PFSK-1 (cell line): ENCODE measurements around the gene PIP4K2A.

Experiments used
- FOXP2 ChIP-seq: optimal IDR thresholded peaks from 2 replicates; pipeline ENCODE3; 2011; ENCODE audit warnings: borderline replicate concordance, control low read depth, inconsistent platforms; ENCODE audit not compliant: insufficient read depth; ENCODE audit errors: extremely low read length, extremely low read depth
- POLR2AphosphoS5 ChIP-seq: IDR thresholded peaks from 2 replicates; pipeline ENCODE4 v1.6.1; 2012; ENCODE audit warnings: low read depth, mild to moderate bottlenecking, control low read depth, low read length, moderate library complexity
- REST ChIP-seq, 2 experiments: IDR thresholded peaks; 2 replicates each; pipeline versions ENCODE4 v1.6.1 to v1.8.0; 2011 to 2012; ENCODE audit warnings: low read depth in 2 of 2, low read length in 2 of 2, control low read depth in 1 of 2, inconsistent platforms in 1 of 2, mild to moderate bottlenecking in 1 of 2, moderate library complexity in 1 of 2; ENCODE audit not compliant: insufficient read depth in 1 of 2
- SIN3A ChIP-seq: IDR thresholded peaks from 2 replicates; pipeline ENCODE4 v1.6.1; 2012; ENCODE audit warnings: mild to moderate bottlenecking, low read length, moderate library complexity, borderline replicate concordance; ENCODE audit not compliant: insufficient read depth
- TAF1 ChIP-seq: IDR thresholded peaks from 2 replicates; pipeline ENCODE4 v1.6.1; 2012; ENCODE audit warnings: low read length, control low read depth, borderline replicate concordance; ENCODE audit not compliant: insufficient read depth

PIP4K2A gene

GRCh38 chr10:22686347-22686746, 28.0 kb downstream of the PIP4K2A start:
- TF ChIP-seq REST (IDR thresholded peaks at IDR 0.05; ENCODE audit: insufficient read depth in 1 of 2, low read depth in 2 of 2, low read length in 2 of 2) (no peak), FOXP2 (no peak), SIN3A (no peak), TAF1 (no peak), POLR2AphosphoS5 (no peak)

GRCh38 chr10:22685926-22686325, 28.5 kb downstream of the PIP4K2A start:
- peak; percentile 89 for TF ChIP-seq FOXP2
- TF ChIP-seq REST (IDR thresholded peaks at IDR 0.05; ENCODE audit: insufficient read depth in 1 of 2, low read depth in 2 of 2, low read length in 2 of 2): 0 out of 4 replicates have a peak, but pooled peaks of 1 of the 2 experiments have one; percentile 36
- 0 out of 2 replicates have a peak, but pooled peaks have one; percentile 10 for TF ChIP-seq TAF1
- no peak for TF ChIP-seq POLR2AphosphoS5
- TF ChIP-seq SIN3A: no peak

DNA sequence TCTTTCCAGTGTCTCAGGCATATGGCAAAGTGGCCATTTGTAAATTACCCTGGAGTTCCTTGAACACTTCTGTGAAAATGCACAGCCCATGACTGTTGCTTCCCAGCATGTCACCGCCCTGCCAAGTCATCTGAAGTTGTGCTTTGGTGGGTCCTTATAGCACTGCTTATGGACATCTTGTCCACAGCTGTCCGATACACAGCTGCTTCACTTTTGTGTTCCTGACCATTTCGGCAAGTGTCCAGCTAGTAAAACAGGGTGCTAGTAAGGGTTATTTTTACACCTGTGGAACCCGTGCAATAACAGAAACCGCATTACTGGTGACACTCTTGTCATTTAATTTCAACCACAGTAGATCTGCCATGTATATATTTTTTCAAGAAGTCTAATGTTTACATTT, 29.7 kb downstream of the PIP4K2A start:
- TF ChIP-seq SIN3A (no peak), TAF1 (no peak), REST (IDR thresholded peaks at IDR 0.05; ENCODE audit: insufficient read depth in 1 of 2, low read depth in 2 of 2, low read length in 2 of 2) (no peak), POLR2AphosphoS5 (no peak), FOXP2 (no peak)

- TF ChIP-seq FOXP2 (no peak), POLR2AphosphoS5 (no peak), SIN3A (no peak), TAF1 (no peak), REST (IDR thresholded peaks at IDR 0.05; ENCODE audit: insufficient read depth in 1 of 2, low read depth in 2 of 2, low read length in 2 of 2) (no peak)
These were observed 31.3 kb downstream of the PIP4K2A start for GRCh38 chr10:22683140-22683389.
